Liver (tissue), 9 donors: ENCODE measurements around the gene ALKBH1. TPM values are rescaled to one million over a fixed set of nuclear protein-coding genes. Genes with fewer than 3 reads are reported as not detected.

Experiments used
- DNase-seq: peaks from one replicate; pipeline ENCODE4 v3.0.0-alpha.2; 2017; ENCODE audit warnings: low spot score
- H3K27ac ChIP-seq, 2 donors: one replicate each; pipeline ENCODE4 v1.7.0; 2013; ENCODE audit warnings: inconsistent platforms in 2 of 2, low read length in 2 of 2, control low read depth in 1 of 2, low read depth in 1 of 2, mild to moderate bottlenecking in 1 of 2
- H3K27me3 ChIP-seq, 4 donors: one replicate each; pipeline versions ENCODE4 v1.6.1 to v1.7.0; 2013; ENCODE audit warnings: low read length in 3 of 4, inconsistent platforms in 1 of 4, mild to moderate bottlenecking in 1 of 4, moderate library complexity in 1 of 4; ENCODE audit not compliant: control insufficient read depth in 4 of 4, insufficient read depth in 4 of 4
- H3K36me3 ChIP-seq, 4 donors: one replicate each; pipeline versions ENCODE4 v1.6.1 to v1.7.0; 2013; ENCODE audit warnings: low read length in 3 of 4, mild to moderate bottlenecking in 3 of 4, low read depth in 1 of 4, moderate library complexity in 1 of 4; ENCODE audit not compliant: control insufficient read depth in 4 of 4, insufficient read depth in 3 of 4
- H3K4me1 ChIP-seq, 4 donors: one replicate each; pipeline versions ENCODE4 v1.6.1 to v1.7.0; 2013; ENCODE audit warnings: low read length in 3 of 4, mild to moderate bottlenecking in 3 of 4, moderate library complexity in 1 of 4; ENCODE audit not compliant: control insufficient read depth in 4 of 4, insufficient read depth in 4 of 4
- H3K4me3 ChIP-seq, 3 donors: one replicate each; pipeline versions ENCODE4 v1.6.1 to v1.7.0; 2013; ENCODE audit warnings: low read length in 3 of 3, control low read depth in 1 of 3, low read depth in 1 of 3, mild to moderate bottlenecking in 1 of 3
- H3K9ac ChIP-seq, 2 donors: one replicate each; pipeline ENCODE4 v1.7.0; 2013; ENCODE audit warnings: low read length in 2 of 2, mild to moderate bottlenecking in 2 of 2, moderate library complexity in 2 of 2, control low read depth in 1 of 2, low read depth in 1 of 2
- H3K9me3 ChIP-seq, 4 donors: one replicate each; pipeline versions ENCODE4 v1.6.1 to v1.7.0; 2013; ENCODE audit warnings: low read length in 3 of 4; ENCODE audit not compliant: control insufficient read depth in 4 of 4
- EGR1 ChIP-seq, 2 donors: IDR thresholded peaks; 2 replicates each; pipeline ENCODE4 v1.6.1; 2016 to 2018; ENCODE audit warnings: antibody characterized with exemption in 2 of 2, low read depth in 2 of 2
- FOXA1 ChIP-seq: IDR thresholded peaks from 2 replicates; pipeline ENCODE4 v1.6.1; 2016; ENCODE audit warnings: antibody characterized with exemption
- FOXA2 ChIP-seq: IDR thresholded peaks from 2 replicates; pipeline ENCODE4 v1.6.1; 2016; ENCODE audit warnings: antibody characterized with exemption
- GABPA ChIP-seq, 2 donors: IDR thresholded peaks in 1 of 2; conservative IDR thresholded peaks in 1 of 2; 2 replicates each; pipeline ENCODE4 v1.6.1; 2016; ENCODE audit warnings: antibody characterized with exemption in 2 of 2, mild to moderate bottlenecking in 1 of 2, moderate library complexity in 1 of 2
- HNF4A ChIP-seq, 2 donors: conservative IDR thresholded peaks; 2 replicates each; pipeline ENCODE4 v1.6.1; 2016; ENCODE audit warnings: antibody characterized with exemption in 2 of 2, mild to moderate bottlenecking in 2 of 2
- HNF4G ChIP-seq: IDR thresholded peaks from 2 replicates; pipeline ENCODE4 v1.6.1; 2016; ENCODE audit warnings: antibody characterized with exemption
- JUND ChIP-seq, 2 donors: IDR thresholded peaks; 2 replicates each; pipeline ENCODE4 v1.6.1; 2016; ENCODE audit warnings: antibody characterized with exemption in 2 of 2
- NR2F2 ChIP-seq: IDR thresholded peaks from 2 replicates; pipeline ENCODE4 v1.6.1; 2016; ENCODE audit warnings: antibody characterized with exemption
- RAD21 ChIP-seq, 2 donors: IDR thresholded peaks; 2 replicates each; pipeline ENCODE4 v1.6.1; 2016; ENCODE audit warnings: antibody characterized with exemption in 2 of 2, mild to moderate bottlenecking in 2 of 2
- RXRA ChIP-seq, 2 donors: IDR thresholded peaks; 2 replicates each; pipeline ENCODE4 v1.6.1; 2017 to 2018; ENCODE audit warnings: antibody characterized with exemption in 2 of 2, mild to moderate bottlenecking in 1 of 2
- TAF1 ChIP-seq: conservative IDR thresholded peaks from 2 replicates; pipeline ENCODE4 v1.6.1; 2016; ENCODE audit warnings: antibody characterized with exemption, mild to moderate bottlenecking
- YY1 ChIP-seq: IDR thresholded peaks from 2 replicates; pipeline ENCODE4 v1.6.1; 2016; ENCODE audit warnings: antibody characterized with exemption, mild to moderate bottlenecking
- WGBS: extraction: QIAGEN DNeasy Blood & Tissue Kit; methylation state at CpG from one replicate; pipeline ENCODE4 v1.1.7; 2013; 5-methylcytosine and 5-hydroxymethylcytosine counted together
- polyA plus RNA-seq, 2 donors: library from polyadenylated mRNA; stranded (reverse) in 1 of 2; unstranded in 1 of 2; fragments of 200-250 nt in 1 of 2; fragments of >200 nt in 1 of 2; fragmentation: Nextera tagmentation in 1 of 2; extraction: Ambion mirVana in 1 of 2; gene quantifications; one replicate each; pipeline versions ENCODE4 v1.2.1 to v1.2.3, GENCODE V29; 2013 to 2015
- total RNA-seq, 2 donors: library from RNA; depleted of rRNA; stranded (reverse); fragments of >200 nt; gene quantifications; one replicate each; pipeline ENCODE4 v1.2.3, GENCODE V29; 2014
- TF ChIP-seq, protein P1 (sequence below): IDR thresholded peaks from 2 replicates; pipeline ENCODE4 v1.6.1; 2016; ENCODE audit warnings: antibody characterized with exemption
- TF ChIP-seq, protein P2 (sequence below): IDR thresholded peaks from 2 replicates; pipeline ENCODE4 v1.6.1; 2016; ENCODE audit warnings: antibody characterized with exemption, mild to moderate bottlenecking
- TF ChIP-seq, protein P3 (sequence below): fragments of 150-350 bp; IDR thresholded peaks from 2 replicates; pipeline ENCODE4 v1.5.1; 2017; ENCODE audit warnings: improper control_type of control experiment, low read depth, low read length; ENCODE audit not compliant: missing input control
- TF ChIP-seq, protein P4 (sequence below): IDR thresholded peaks from 2 replicates; pipeline ENCODE4 v1.6.1; 2016; ENCODE audit warnings: antibody characterized with exemption
- donor health status: healthy.
- donor health status: healthy.
- donor health status: healthy.
- donor health status: healthy.
- donor health status: healthy.

The ALKBH1 gene
- total and polyA plus RNA-seq, 4 donors: 4.2 to 6.1 (median 5.0) TPM

DNA sequence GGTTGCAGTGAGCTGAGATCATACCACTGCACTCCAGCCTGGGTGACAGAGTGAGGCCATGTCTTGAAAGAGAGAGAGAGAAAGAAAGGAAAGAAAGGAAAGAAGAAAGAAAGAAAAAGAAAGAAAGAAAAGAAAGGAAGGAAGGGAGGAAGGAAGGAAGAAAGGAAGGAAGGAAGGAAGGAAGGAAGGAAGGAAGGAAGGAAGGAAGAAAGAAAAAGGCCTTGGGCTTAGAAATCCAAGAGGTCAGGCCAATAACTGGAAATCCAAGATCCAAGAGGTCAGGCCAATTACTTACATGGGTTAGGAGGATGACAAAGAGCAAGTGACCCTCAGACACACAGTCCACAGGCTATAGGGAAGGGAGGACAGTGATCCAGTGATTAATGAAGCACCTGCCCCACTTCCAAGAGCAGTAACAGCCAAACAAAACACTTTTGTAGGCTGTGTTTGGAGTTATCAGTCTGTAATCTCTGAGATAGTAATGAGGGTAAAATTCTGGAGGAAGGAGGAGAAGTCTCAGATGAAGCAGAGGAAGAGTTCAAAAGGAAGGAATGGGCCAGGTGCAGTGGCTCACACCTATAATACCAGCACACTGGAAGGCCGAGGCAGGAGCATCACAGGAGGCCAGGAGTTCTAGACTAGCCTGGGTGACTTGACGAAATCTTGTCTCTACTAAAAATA, 59.2 kb downstream of the ALKBH1 start:
- no peak overlapping the region for H3K4me3 ChIP-seq
- TF ChIP-seq EGR1 (IDR thresholded peaks at IDR 0.05; ENCODE audit: low read depth in 2 of 2) (no peak), GABPA (IDR thresholded peaks at IDR 0.05 in 1 of 2, conservative IDR thresholded peaks at IDR 0.05 in 1 of 2) (no peak), YY1 (no peak), RXRA (IDR thresholded peaks at IDR 0.05) (no peak), RAD21 (IDR thresholded peaks at IDR 0.05) (no peak), FOXA1 (no peak), FOXA2 (no peak), HNF4G (no peak), HNF4A (conservative IDR thresholded peaks at IDR 0.05) (no peak), JUND (IDR thresholded peaks at IDR 0.05) (no peak), NR2F2 (no peak)
- TF ChIP-seq, protein P1, sequence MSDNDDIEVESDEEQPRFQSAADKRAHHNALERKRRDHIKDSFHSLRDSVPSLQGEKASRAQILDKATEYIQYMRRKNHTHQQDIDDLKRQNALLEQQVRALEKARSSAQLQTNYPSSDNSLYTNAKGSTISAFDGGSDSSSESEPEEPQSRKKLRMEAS: no peak
- TF ChIP-seq, protein P2, sequence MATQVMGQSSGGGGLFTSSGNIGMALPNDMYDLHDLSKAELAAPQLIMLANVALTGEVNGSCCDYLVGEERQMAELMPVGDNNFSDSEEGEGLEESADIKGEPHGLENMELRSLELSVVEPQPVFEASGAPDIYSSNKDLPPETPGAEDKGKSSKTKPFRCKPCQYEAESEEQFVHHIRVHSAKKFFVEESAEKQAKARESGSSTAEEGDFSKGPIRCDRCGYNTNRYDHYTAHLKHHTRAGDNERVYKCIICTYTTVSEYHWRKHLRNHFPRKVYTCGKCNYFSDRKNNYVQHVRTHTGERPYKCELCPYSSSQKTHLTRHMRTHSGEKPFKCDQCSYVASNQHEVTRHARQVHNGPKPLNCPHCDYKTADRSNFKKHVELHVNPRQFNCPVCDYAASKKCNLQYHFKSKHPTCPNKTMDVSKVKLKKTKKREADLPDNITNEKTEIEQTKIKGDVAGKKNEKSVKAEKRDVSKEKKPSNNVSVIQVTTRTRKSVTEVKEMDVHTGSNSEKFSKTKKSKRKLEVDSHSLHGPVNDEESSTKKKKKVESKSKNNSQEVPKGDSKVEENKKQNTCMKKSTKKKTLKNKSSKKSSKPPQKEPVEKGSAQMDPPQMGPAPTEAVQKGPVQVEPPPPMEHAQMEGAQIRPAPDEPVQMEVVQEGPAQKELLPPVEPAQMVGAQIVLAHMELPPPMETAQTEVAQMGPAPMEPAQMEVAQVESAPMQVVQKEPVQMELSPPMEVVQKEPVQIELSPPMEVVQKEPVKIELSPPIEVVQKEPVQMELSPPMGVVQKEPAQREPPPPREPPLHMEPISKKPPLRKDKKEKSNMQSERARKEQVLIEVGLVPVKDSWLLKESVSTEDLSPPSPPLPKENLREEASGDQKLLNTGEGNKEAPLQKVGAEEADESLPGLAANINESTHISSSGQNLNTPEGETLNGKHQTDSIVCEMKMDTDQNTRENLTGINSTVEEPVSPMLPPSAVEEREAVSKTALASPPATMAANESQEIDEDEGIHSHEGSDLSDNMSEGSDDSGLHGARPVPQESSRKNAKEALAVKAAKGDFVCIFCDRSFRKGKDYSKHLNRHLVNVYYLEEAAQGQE: no peak
- TF ChIP-seq, protein P3, sequence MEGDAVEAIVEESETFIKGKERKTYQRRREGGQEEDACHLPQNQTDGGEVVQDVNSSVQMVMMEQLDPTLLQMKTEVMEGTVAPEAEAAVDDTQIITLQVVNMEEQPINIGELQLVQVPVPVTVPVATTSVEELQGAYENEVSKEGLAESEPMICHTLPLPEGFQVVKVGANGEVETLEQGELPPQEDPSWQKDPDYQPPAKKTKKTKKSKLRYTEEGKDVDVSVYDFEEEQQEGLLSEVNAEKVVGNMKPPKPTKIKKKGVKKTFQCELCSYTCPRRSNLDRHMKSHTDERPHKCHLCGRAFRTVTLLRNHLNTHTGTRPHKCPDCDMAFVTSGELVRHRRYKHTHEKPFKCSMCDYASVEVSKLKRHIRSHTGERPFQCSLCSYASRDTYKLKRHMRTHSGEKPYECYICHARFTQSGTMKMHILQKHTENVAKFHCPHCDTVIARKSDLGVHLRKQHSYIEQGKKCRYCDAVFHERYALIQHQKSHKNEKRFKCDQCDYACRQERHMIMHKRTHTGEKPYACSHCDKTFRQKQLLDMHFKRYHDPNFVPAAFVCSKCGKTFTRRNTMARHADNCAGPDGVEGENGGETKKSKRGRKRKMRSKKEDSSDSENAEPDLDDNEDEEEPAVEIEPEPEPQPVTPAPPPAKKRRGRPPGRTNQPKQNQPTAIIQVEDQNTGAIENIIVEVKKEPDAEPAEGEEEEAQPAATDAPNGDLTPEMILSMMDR: no peak
- TF ChIP-seq, protein P4, sequence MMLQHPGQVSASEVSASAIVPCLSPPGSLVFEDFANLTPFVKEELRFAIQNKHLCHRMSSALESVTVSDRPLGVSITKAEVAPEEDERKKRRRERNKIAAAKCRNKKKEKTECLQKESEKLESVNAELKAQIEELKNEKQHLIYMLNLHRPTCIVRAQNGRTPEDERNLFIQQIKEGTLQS: no peak
- peaks cover 0 to 1% (median 0%) of the 10 kb centered on the region in 4 donors for H3K9me3 ChIP-seq
- no peak for DNase-seq
- H3K27ac ChIP-seq: no peak overlapping the region
- 67% methylated on average over 2 of the region's 2 CpGs for WGBS
- peaks cover 0 to 1% (median 0%) of the 10 kb centered on the region in 4 donors for H3K4me1 ChIP-seq
- H3K9ac ChIP-seq: no peak overlapping the region
- H3K36me3 ChIP-seq: no peaks in the 10 kb centered on the region
- H3K27me3 ChIP-seq: no peaks in the 10 kb centered on the region

GRCh38 chr14:77647853-77648252, 60.0 kb downstream of the ALKBH1 start:
- peaks cover 0 to 1% (median 0%) of the 10 kb centered on the region in 4 donors for H3K9me3 ChIP-seq
- no peak for TF ChIP-seq FOXA2
- no peak for TF ChIP-seq RAD21 (IDR thresholded peaks at IDR 0.05)
- TF ChIP-seq FOXA1: no peak
- no peak for TF ChIP-seq JUND (IDR thresholded peaks at IDR 0.05)
- TF ChIP-seq TAF1: no peak
- TF ChIP-seq, protein P2: no peak
- TF ChIP-seq HNF4G: no peak
- TF ChIP-seq, protein P1: no peak
- no peak for TF ChIP-seq YY1
- no peak for TF ChIP-seq HNF4A (conservative IDR thresholded peaks at IDR 0.05)
- no peak for TF ChIP-seq EGR1 (IDR thresholded peaks at IDR 0.05; ENCODE audit: low read depth in 2 of 2)
- TF ChIP-seq, protein P3: no peak
- TF ChIP-seq GABPA (IDR thresholded peaks at IDR 0.05 in 1 of 2, conservative IDR thresholded peaks at IDR 0.05 in 1 of 2): no peak
- no peak overlapping the region for H3K27ac ChIP-seq
- DNase-seq: no peak
- H3K4me1 ChIP-seq: no peaks in the 10 kb centered on the region
- no peak overlapping the region for H3K9ac ChIP-seq
- WGBS: 58% methylated on average over 2 of the region's 2 CpGs
- no peak overlapping the region for H3K4me3 ChIP-seq
- no peaks in the 10 kb centered on the region for H3K27me3 ChIP-seq
- no peaks in the 10 kb centered on the region for H3K36me3 ChIP-seq
